D341Med (cell line): ENCODE data around the gene MBD3.
A peak's percentile ranks its signal among the peaks of the same experiment; 100 is the strongest.

Experiments used
- DNase-seq: peaks from one replicate; pipeline ENCODE4 v3.0.0; 2012; ENCODE audit warnings: low spot score

The MBD3 gene

DNA sequence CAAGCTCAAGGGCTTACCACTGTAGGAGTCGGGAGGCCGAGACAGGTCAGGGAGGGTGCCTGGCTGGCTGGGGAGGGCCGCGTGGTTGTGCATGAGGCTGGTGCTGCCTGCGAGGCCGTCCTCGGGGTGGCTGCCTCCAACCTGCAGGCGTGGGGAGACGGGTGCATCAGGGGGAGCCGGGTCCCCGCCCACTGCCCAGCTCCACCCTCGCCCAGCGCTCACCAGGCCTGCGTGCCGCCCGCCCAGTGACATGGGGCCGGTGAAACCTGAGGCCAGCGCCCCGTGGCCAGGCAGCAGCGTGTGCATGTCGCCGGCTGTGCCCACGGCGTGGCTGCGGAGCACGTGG, 26.4 kb upstream of the MBD3 start:
- peak; percentile 44 for DNase-seq

GRCh38 chr19:1618157-1619093, 25.8 kb upstream of the MBD3 start:
- DNase-seq = peak; percentile 84

DNA sequence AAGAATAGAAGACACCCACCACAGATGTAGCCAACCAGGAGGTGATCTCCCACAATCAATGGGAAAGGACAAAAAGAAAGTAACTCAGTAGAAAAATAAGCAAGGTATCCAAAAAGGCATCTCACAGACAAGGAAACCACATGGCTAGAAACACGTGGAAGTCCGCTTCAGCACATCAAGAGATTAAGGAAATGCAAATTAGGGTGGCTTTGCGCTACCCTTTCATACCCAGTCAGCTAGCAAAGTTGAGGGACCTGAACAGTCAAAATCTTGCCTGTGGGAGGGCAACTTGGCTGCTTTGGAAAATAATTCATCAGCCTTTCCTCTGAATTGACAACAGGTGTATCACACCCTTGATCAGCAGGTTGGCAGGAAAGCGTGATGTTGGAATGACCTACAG, 24.2 kb upstream of the MBD3 start:
- no peak for DNase-seq

DNA sequence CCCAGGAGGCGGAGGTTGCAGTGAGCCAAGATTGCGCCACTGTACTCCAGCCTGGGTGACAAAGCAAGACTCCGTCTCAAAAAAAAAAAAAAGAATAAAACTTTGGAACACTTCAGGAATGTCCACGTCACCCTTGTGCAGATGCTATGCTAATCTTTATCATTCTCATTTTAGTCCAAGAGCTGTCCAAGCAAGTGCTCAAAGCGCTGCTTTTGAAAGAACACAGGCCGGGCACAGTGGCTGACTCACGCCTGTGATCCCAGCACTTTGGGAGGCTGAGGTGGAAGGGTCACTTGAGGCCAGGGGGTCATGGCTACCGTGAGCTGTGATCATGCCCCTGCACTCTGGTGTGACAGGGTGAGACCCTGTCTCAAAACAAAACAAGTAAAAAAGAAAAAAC, 23.7 kb upstream of the MBD3 start:
- no peak for DNase-seq

- no peak for DNase-seq
These were observed 22.6 kb upstream of the MBD3 start for GRCh38 chr19:1615156-1615765.

DNA sequence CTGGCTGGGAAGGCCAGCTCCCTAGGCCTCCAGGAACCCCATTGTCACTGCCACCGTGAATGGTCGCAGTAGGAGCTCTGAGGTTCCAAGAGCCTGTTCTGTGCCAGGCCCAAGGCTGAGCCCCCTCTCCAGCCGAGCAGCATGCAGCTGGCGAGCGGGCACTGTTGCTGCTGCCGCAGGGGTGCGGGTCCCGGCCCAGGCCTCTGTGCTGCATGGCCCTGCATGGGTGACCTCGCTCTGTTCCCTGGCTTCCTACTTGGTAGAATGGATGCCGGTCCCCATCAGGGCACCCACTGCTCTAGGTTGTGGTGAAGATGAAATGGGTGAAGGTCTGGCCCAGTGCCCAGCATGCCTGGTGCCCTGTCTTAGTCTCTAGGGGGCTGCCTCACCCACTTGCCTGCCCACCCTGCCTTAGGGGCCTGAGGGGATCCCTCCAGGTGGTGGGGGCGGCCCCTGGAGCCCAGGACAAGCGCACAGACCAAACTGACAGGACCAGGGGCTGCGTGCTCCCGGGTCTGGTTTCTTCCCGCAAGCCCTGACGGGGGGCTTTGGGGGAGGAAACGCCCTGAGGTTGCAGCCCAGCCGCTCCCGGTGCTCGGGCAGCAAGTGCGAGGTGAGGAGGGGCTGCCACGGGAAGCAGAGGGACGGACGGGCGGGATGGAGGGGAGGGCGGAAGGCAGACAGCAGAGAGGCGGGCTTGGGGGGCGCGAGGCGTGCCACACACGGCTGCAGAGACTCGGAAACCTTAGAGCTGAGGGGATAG, 21.3 kb upstream of the MBD3 start:
- no peak for DNase-seq

- DNase-seq = no peak
These were observed 20.5 kb upstream of the MBD3 start for GRCh38 chr19:1613146-1613545.

DNA sequence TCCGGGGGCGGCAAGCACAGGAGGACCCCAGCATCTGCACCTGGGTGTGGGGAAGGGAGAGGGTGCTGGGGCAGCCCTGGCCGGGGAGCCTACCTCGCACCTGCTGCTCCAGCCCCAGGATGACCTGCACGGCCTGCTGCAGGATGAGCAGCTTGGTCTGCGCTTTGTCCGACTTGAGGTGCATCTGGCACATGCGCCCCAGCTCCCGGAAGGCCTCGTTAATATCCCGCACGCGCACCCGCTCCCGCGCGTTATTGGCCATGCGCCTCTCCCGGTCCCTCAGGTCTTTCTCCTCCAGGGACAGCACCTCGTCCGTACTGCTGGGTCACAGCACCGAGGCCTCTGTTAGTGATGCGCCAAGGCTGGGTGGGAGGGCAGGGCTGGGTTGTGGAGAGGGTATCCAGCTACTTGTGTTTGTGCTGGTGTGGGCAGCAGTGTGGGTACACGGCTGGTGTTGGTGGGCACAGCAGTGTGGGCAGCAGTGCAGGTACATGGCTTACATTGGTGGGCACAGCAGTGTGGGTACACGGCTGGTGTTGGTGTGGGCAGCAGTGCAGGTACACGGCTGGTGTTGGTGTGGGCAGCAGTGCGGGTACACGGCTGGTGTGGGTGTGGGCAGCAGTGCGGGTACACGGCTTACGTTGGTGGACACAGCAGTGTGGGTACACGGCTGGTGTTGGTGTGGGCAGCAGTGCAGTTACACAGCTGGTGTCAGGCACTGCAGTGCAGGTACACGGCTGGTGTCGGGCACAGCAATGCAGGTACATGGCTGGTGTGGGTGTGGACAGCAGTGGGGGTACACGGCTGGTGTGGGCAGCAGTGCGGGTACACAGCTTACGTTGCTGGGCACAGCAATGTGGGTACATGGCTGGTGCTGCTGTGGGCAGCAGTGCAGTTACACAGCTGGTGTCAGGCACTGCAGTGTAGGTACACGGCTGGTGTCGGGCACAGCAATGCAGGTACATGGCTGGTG, 19.7 kb upstream of the MBD3 start:
- no peak for DNase-seq

- no peak for DNase-seq
These were observed 18.7 kb upstream of the MBD3 start for GRCh38 chr19:1611353-1611752.

GRCh38 chr19:1610579-1610978, 17.9 kb upstream of the MBD3 start:
- no peak for DNase-seq

DNA sequence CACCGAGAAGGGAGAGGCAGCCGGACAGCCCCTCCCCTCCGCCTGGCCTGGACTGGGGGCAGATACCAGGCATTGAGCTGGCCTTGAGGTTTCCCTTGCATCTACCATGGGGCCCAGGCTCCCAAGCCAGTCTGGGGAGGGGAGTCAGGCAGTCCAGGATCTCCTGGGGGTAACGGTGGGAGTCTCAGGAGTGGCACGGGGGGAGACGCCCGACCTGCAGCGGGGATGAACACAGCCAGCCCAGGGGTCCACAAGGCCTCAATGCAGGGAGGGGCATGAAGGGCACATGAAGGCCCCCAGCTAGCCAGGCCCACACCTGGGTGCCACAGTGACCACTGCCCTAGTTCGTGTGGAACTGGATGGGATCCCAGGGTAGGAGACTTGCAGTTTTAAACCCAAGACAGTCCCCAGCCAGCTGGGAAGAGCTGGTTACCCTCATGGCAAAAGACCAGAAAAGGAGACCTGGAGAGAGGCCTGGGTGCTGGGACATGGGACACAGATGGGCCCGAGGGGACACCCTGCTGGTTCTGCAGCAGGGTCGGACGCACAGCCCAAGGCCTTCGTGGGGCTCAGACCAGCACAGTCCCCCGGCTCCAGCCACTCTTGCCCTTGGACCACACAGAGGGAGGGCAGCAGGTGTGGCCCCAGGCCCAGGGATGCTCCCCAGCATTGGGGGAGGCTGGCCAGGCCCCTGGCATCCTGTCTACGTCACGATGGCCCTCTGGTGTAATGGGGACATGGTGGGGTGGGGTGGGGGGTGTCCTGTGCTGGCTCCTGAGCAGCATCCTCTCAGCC, 17.2 kb upstream of the MBD3 start:
- DNase-seq = no peak

DNA sequence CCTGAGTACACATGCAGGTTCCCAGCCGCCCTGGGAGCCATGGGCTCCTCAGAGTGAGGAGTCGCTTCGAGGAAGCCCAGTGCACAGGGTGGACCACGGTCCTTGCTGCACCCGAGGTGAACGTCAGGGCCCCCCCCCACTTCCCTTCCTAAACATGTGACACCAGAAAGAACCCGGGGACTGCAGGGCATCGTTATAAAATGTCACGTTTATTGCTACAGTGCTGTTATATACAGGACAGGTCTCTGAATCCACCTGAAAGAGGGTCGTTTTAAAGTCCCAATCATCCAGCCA, 16.4 kb upstream of the MBD3 start:
- DNase-seq = no peak

- DNase-seq = no peak
These were observed 15.9 kb upstream of the MBD3 start for GRCh38 chr19:1608359-1609102.

DNA sequence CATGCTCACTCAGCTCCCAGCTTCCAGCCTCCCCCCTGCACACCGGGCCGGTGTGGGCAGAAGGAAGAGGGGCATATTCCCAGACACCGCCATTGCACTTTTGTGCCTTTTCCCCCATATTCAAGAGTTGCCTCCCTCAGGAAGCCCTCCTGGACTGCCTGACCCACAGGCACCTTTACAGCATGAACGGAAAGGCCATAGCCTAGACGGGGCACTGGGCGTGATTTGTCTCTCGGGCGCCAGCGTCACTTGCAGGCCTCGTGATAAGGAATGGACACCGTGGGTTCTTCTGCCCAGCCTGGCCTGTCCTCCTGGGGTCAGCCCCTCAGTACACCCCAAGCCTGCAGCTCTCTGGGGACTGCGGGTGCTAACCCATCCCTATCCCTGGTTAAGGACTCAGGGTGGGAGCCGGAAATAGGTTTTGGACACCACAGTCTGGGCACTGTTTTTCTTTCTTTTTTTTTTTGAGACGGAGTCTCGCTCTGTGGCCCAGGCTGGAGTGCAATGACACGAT, 13.5 kb upstream of the MBD3 start:
- DNase-seq = no peak

GRCh38 chr19:1605236-1606137, 12.8 kb upstream of the MBD3 start, which contains the start of gene UQCR11:
Gene UQCR11, minus strand, starts transcription at chr19:1605462. Its CDS starts 53 bp downstream, at chr19:1605409.
- peak; percentile 98 for DNase-seq

DNA sequence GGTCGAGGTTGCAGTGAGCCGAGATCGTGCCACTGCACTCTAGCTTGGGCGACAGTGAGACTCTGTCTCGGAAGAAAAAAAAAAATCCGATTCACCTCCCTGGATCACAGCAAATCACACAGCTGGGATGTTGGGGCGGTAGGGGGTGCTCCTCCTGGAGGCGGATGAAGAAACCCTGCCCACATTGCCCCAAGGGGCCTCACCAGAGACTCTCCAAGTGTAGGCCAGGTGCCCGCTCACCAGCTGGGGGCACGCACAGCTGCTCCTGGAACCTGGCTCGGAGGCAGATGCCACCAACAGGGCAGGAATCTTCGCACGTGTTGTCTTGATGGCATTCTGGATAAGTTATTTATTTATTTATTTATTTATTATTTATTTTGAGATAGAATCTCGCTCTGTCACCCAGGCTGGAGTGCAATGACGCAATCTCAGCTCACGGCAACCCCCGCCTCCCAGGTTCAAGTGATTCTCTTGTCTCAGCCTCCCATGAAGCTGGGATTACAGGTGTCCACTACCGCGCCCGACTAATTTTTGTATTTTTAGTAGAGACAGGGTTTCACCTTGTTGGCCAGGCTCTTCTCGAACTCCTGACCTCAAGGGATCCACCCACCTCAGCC, 9.5 kb upstream of the MBD3 start:
- peak; percentile 30 for DNase-seq

DNA sequence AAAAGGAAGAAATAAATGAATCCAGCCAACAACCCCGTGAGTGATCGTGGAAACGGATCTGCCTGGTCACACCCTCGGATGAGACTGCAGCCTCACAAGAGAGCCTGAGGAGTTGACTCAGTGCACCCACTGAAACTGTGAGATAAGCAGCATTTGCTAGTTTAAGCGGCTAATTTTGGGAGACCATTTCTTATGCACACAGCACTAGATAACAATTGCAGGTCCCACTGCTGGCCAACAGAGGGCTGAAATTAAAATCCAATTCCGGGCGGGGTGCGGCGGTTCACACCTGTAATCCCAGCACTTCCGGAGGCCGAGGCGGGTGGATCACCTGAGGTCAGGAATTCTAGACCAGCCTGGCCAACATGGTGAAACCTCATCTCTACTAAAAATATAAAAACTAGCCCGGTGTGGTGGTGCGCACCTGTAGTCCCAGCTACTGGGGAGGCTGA, 9.0 kb upstream of the MBD3 start:
- no peak for DNase-seq

- DNase-seq = no peak
These were observed 6.8 kb upstream of the MBD3 start for GRCh38 chr19:1599460-1599846.
